MM.1S (cell line): ENCODE results near the gene TMIGD3.

Experiments used
- DNase-seq: peaks from one replicate; pipeline ENCODE4 v3.0.0-alpha.2; 2015
- H2AFZ ChIP-seq: fragments of 300-600 bp; sonication (generic); 2 replicates; pipeline ENCODE4 v1.6.0; 2016; ENCODE audit warnings: antibody characterized with exemption, low read length
- H3F3A ChIP-seq: fragments of 300-600 bp; sonication (generic); 2 replicates; pipeline ENCODE4 v1.6.1; 2016; ENCODE audit warnings: mild to moderate bottlenecking, antibody characterized with exemption, low read length, moderate library complexity, mixed read lengths; ENCODE audit not compliant: insufficient read depth
- H3K27ac ChIP-seq: fragments of 300-600 bp; sonication (generic); 2 replicates; pipeline ENCODE4 v1.5.1; 2016; ENCODE audit warnings: mild to moderate bottlenecking, low read length
- H3K27me3 ChIP-seq: fragments of 300-600 bp; sonication (generic); replicated peaks from 2 replicates; pipeline ENCODE4 v1.6.0; 2016; ENCODE audit warnings: low read length; ENCODE audit not compliant: insufficient read depth
- H3K36me3 ChIP-seq: fragments of 300-600 bp; sonication (generic); replicated peaks from 2 replicates; pipeline ENCODE4 v1.6.1; 2016; ENCODE audit warnings: mild to moderate bottlenecking, low read length, mixed read lengths; ENCODE audit not compliant: insufficient read depth
- H3K4me1 ChIP-seq: fragments of 300-600 bp; sonication (generic); 2 replicates; pipeline ENCODE4 v1.6.1; 2016; ENCODE audit warnings: low read length, mixed read lengths
- H3K4me2 ChIP-seq: fragments of 300-600 bp; sonication (generic); 2 replicates; pipeline ENCODE4 v1.6.0; 2016; ENCODE audit warnings: low read depth, low read length
- H3K4me3 ChIP-seq: fragments of 300-600 bp; sonication (generic); 2 replicates; pipeline ENCODE4 v1.5.1; 2016; ENCODE audit warnings: low read length, mixed read lengths
- H3K79me2 ChIP-seq: fragments of 300-600 bp; sonication (generic); 2 replicates; pipeline ENCODE4 v1.6.1; 2016; ENCODE audit warnings: mixed run types, low read length, mixed read lengths
- H3K9ac ChIP-seq: fragments of 300-600 bp; sonication (generic); 2 replicates; pipeline ENCODE4 v1.6.1; 2016; ENCODE audit warnings: low read length, mixed read lengths
- H3K9me2 ChIP-seq: fragments of 300-600 bp; sonication (generic); replicated peaks from 2 replicates; pipeline ENCODE4 v1.6.1; 2016; ENCODE audit warnings: mild to moderate bottlenecking, low read length, mixed read lengths; ENCODE audit not compliant: insufficient read depth
- H3K9me3 ChIP-seq: fragments of 300-600 bp; sonication (generic); replicated peaks from 2 replicates; pipeline ENCODE4 v1.6.1; 2016; ENCODE audit warnings: mild to moderate bottlenecking, low read length, mixed read lengths; ENCODE audit not compliant: insufficient read depth
- H4K20me1 ChIP-seq: fragments of 300-600 bp; sonication (generic); 2 replicates; pipeline ENCODE4 v1.6.1; 2016; ENCODE audit warnings: mild to moderate bottlenecking, low read length, moderate library complexity, mixed read lengths; ENCODE audit not compliant: insufficient read depth
- CTCF ChIP-seq: fragments of 300-600 bp; sonication (generic); IDR thresholded peaks from 2 replicates; pipeline ENCODE4 v1.5.1; 2016; ENCODE audit warnings: antibody characterized with exemption, low read length, mixed read lengths
- EZH2 ChIP-seq: fragments of 300-600 bp; sonication (generic); optimal IDR thresholded peaks from 2 replicates; pipeline ENCODE3; 2017; ENCODE audit warnings: low read depth, mild to moderate bottlenecking, antibody characterized with exemption, low read length, mixed read lengths
- EZH2phosphoT487 ChIP-seq: fragments of 300-600 bp; sonication (generic); IDR thresholded peaks from 2 replicates; pipeline ENCODE4 v1.6.1; 2018; ENCODE audit warnings: antibody characterized with exemption, low read length

The TMIGD3 gene

GRCh38 chr1:111501645-111502044 is 1.8 kb downstream of the TMIGD3 start:
- Histone ChIP-seq H3K4me3 (no peak overlapping the region), H3K27ac (no peak overlapping the region), H3K4me1 (peaks cover 23% of the 10 kb centered on the region), H3K9ac (no peak overlapping the region), H2AFZ (no peak overlapping the region), H3K9me3 (no peaks in the 10 kb centered on the region), H3K79me2 (no peaks in the 10 kb centered on the region), H3K36me3 (no peaks in the 10 kb centered on the region), H3F3A (peaks cover 6% of the 10 kb centered on the region; the same call in 1 of the 2 replicates), H3K9me2 (no peaks in the 10 kb centered on the region), H3K27me3 (no peaks in the 10 kb centered on the region), H4K20me1 (no peaks in the 10 kb centered on the region), H3K4me2 (no peak overlapping the region)
- DNase-seq = no peak
- no peak for TF ChIP-seq EZH2

- Histone ChIP-seq H3K79me2 (no peaks in the 10 kb centered on the region), H3K27ac (no peak overlapping the region), H3K36me3 (no peaks in the 10 kb centered on the region), H3K9ac (no peak overlapping the region), H2AFZ (no peak overlapping the region), H3K4me1 (peaks cover 11% of the 10 kb centered on the region; the same call in 1 of the 2 replicates), H3K9me2 (no peaks in the 10 kb centered on the region), H3K4me3 (no peak overlapping the region), H3K9me3 (no peaks in the 10 kb centered on the region), H3F3A (peaks cover 3% of the 10 kb centered on the region; the same call in 1 of the 2 replicates), H4K20me1 (no peaks in the 10 kb centered on the region), H3K4me2 (no peak overlapping the region), H3K27me3 (no peaks in the 10 kb centered on the region)
- DNase-seq = no peak
- no peak for TF ChIP-seq EZH2phosphoT487
- TF ChIP-seq EZH2 = no peak
- TF ChIP-seq CTCF = no peak
Observed at GRCh38 chr1:111499026-111499785, 4.2 kb downstream of the TMIGD3 start.

- H3F3A ChIP-seq = peaks cover 3% of the 10 kb centered on the region; the same call in 1 of the 2 replicates
- no peak overlapping the region for H2AFZ ChIP-seq
- H3K36me3 ChIP-seq = no peaks in the 10 kb centered on the region
- H3K9me3 ChIP-seq = no peaks in the 10 kb centered on the region
- DNase-seq = no peak
- H3K27ac ChIP-seq = no peak overlapping the region
- H3K9me2 ChIP-seq = no peaks in the 10 kb centered on the region
- no peaks in the 10 kb centered on the region for H3K27me3 ChIP-seq
- TF ChIP-seq EZH2phosphoT487 (no peak), CTCF (no peak), EZH2 (no peak)
- no peak overlapping the region for H3K9ac ChIP-seq
- H3K4me3 ChIP-seq = no peak overlapping the region
- H3K4me1 ChIP-seq = 0 out of 2 replicates have a peak, but pooled peaks cover 5% of the 10 kb centered on the region
- H3K4me2 ChIP-seq = no peak overlapping the region
- no peaks in the 10 kb centered on the region for H4K20me1 ChIP-seq
- no peaks in the 10 kb centered on the region for H3K79me2 ChIP-seq
Observed at GRCh38 chr1:111497592-111497991, 5.8 kb downstream of the TMIGD3 start.

- Histone ChIP-seq H3K27me3 (no peaks in the 10 kb centered on the region), H2AFZ (no peak overlapping the region), H3K4me3 (peak overlapping the region; percentile 27; the same call in 1 of the 2 replicates), H3K27ac (peak overlapping the region; percentile 50; the same call in 1 of the 2 replicates), H3K36me3 (no peaks in the 10 kb centered on the region), H3K9me3 (no peaks in the 10 kb centered on the region), H3K9me2 (no peaks in the 10 kb centered on the region), H4K20me1 (no peaks in the 10 kb centered on the region), H3F3A (peaks cover 3% of the 10 kb centered on the region; the same call in 1 of the 2 replicates), H3K4me2 (peak overlapping the region; percentile 45; the same call in 1 of the 2 replicates), H3K79me2 (no peaks in the 10 kb centered on the region), H3K9ac (no peak overlapping the region), H3K4me1 (0 out of 2 replicates have a peak, but pooled peaks cover 5% of the 10 kb centered on the region)
- TF ChIP-seq EZH2phosphoT487 = no peak
- no peak for TF ChIP-seq EZH2
- TF ChIP-seq CTCF = no peak
- DNase-seq = peak; percentile 71
Observed at GRCh38 chr1:111496398-111496797, 7.0 kb downstream of the TMIGD3 start.
